GM12874 (cell line): Measurements from ENCODE around the gene SMIM43.

Experiments used
- TF ChIP-seq, protein P1 (sequence below): IDR thresholded peaks from 2 replicates; pipeline ENCODE4 v1.5.1; 2011; ENCODE audit warnings: low read depth, mild to moderate bottlenecking, control low read depth, low read length, moderate library complexity; ENCODE audit not compliant: insufficient read depth

Gene SMIM43

DNA sequence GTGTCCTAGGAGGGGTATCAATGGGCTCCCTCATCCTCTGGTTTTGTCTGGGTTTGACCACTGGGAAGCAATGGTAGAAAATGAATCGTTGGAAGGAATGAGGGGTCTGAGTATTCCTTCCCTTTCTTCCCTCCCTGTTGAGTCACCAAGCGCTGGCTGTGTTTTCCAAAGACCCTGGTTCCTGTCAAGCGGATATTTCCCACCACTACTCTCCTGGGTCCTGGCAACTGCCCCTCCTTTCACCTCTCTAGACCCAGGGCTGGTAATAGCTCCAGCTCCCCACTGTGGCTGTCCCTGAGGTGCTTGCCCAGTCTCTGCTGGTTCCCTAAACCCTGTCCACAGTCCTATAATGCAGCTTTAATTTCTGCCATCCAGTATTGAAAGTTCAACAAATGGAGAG, 22.2 kb downstream of the SMIM43 start:
- TF ChIP-seq, protein P1, sequence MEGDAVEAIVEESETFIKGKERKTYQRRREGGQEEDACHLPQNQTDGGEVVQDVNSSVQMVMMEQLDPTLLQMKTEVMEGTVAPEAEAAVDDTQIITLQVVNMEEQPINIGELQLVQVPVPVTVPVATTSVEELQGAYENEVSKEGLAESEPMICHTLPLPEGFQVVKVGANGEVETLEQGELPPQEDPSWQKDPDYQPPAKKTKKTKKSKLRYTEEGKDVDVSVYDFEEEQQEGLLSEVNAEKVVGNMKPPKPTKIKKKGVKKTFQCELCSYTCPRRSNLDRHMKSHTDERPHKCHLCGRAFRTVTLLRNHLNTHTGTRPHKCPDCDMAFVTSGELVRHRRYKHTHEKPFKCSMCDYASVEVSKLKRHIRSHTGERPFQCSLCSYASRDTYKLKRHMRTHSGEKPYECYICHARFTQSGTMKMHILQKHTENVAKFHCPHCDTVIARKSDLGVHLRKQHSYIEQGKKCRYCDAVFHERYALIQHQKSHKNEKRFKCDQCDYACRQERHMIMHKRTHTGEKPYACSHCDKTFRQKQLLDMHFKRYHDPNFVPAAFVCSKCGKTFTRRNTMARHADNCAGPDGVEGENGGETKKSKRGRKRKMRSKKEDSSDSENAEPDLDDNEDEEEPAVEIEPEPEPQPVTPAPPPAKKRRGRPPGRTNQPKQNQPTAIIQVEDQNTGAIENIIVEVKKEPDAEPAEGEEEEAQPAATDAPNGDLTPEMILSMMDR = no peak

DNA sequence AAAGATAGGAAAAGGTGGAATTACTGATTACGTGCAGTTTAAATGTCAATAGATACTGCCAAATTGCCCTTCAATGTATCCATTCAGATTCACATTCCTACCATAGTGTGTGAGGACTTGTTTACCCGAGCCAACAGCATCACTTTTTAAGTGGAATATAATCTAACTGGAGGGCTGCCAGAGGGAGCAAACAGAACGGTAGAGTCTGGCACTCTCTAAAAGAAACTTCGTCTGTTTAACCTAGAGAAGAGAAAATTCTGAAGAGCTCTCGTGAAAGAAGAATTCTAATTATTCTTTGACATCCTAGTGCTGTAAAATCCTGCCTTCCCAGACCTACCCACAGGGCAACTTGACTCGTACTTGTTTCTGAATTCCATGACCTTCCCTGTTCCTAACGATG, 23.2 kb downstream of the SMIM43 start:
- TF ChIP-seq, protein P1 = no peak

- TF ChIP-seq, protein P1 = no peak
These were observed 24.1 kb downstream of the SMIM43 start for GRCh38 chr4:121740796-121741409.

GRCh38 chr4:121739575-121739974, 25.4 kb downstream of the SMIM43 start:
- TF ChIP-seq, protein P1 = no peak

- TF ChIP-seq, protein P1 = no peak
These were observed 26.0 kb downstream of the SMIM43 start for GRCh38 chr4:121738780-121739535.

DNA sequence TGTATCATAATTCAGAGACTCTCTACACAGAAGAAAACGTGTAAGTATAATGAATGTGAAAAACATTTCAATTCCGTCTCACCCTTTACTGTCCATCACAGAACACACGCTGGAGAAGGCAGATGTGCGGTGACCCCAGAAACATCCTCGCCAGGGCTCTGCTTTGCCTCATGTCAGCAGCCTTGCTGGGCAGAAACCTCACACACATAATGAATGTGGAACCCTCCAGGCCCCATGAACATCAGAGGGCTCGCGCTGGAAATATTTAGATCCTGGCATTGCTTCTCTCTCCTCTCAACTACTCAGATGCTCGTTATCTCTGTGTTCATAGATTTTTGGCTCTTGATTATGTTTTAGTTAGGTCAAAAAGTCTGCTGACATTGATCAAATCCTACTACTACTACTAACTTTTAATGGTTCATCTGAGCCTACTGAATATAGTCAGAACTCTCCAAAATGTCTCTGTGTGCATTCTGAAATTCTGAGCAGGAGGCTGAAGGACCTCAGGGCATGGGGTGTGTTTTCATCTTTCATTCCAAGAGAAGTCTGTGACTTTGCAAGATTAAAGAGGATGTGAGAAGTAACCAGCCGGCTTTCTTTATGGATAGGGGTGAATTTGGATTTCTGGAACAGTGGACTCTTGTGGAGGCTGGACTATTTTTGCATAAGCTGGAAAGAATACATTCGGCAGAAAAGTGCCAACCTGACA, 27.0 kb downstream of the SMIM43 start:
- TF ChIP-seq, protein P1 = no peak

- TF ChIP-seq, protein P1 = 0 out of 2 replicates have a peak, but pooled peaks have one; percentile 18
These were observed 28.1 kb downstream of the SMIM43 start for GRCh38 chr4:121736735-121737351.
